Measurements from ENCODE around the gene COMMD9. TPM values are rescaled to one million over a fixed set of nuclear protein-coding genes. Genes with fewer than 3 reads are reported as not detected.

COMMD9 gene
- total RNA-seq, 1 donor from 2014 or later: 32.5 TPM

DNA sequence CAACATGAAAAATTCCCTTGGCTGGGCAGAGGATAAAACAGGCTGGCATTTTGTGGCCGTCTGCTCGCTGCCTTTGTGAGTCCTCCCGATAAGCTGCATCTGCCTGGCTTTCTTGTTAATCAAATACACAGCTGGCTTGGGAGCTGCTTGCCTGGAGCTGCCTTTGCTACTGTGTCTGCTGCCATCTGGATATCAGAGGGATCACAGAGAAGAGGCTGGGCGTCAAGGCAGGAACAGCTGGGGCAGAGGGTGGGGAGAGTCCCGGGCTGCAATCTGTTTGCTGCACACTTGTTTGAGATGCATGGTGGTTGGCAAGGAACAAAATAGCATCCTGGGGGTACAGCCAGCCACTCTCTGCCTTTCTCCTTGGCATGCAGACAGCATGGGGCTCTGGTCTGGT is 36.0 kb downstream of the COMMD9 start:
- DNase-seq: no peak

DNA sequence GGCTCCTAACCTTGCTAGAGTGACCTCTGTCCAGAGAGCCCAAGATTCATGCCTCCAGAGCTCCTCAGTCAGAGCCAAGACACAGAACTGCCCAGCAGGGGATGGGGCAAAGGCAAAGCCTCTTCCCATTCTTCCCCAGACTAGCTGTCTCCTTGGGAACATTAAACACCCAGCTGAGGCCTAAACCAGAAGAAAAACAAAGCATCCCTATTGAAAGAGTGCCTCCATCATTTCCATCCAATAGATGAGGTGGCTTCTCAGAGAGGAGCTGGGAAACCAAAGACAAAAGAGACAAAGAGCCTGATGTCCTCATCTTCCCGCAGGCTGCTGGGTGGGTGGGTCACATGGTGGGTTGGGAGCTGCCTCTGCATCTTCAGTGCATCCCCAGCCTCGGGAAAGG is 37.4 kb downstream of the COMMD9 start:
- DNase-seq: no peak

DNA sequence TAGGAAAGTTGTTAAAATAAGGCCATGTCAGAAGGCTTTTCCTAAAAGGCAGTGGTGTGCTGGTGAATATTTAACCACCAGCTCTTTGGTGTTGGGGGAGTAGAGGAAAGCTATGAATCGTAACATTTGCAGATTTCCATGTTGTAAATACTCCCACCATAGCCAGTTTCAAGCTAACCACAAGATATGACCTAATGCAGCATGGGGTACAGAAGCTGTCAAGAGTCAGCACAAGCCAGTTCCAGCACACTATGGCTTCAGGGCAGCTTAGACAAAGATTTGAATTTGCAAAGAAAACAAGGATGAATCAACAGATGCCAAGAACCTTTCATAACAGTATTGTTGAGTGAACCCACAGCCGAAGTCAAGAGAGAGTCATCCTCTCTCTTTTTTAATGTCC is 40.0 kb downstream of the COMMD9 start:
- DNase-seq: no peak

DNA sequence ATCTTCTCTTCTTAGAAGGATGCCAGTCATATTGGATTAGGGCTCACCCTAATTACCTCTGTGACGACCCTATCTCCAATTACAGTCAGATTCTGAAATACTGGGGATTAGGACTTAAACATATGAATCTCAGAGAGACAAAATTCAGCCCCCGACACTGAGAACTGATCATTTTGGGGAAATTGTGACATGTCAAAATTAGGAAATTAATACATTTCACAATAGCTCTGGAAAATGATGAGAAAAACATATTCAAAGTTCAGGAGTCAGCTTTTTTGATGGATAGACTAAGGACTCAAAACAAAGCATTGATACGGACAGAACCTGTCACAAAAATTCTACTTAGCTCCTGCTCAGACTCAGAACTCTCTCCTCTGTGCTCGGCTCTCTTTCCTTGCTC is 40.8 kb downstream of the COMMD9 start:
- DNase-seq: no peak

DNA sequence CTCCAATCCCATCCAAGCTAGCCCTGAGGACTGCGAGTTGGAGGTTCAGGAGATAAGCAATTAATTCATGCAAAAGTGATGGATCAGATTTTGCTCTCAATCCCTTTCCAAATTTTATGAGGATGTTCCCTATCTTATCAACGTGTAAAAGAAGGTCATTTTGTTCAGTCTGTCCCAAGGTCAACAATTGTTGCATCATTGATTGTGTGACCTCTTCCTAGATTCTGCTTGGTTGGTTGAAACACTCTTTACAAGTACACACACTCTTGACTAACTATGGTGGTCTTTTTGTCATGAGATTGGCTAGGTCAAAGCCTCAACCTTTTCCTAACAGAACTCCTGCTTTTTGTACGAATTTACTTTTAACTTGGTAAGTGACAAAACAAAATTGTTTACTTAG is 41.7 kb downstream of the COMMD9 start:
- DNase-seq: no peak

DNA sequence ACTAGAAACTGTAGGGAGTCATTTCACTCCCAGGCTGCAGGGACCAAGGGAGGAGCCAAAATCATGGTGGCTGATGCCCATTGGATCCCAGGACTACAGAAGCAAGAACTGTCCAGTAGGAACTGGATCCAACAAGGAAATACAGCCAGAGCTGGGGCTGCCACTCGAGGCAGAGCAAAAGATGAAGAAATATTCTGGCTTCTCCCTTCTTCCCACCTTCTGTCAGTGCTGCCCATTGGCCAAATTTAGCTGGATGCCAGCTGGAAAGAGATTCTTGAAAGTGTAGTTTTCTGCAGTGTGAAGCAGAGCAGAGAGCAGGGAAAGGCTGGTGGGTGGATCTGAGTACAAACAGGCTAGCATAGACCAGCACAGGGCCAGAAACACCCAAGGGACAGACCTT is 45.6 kb downstream of the COMMD9 start:
- DNase-seq: no peak

DNA sequence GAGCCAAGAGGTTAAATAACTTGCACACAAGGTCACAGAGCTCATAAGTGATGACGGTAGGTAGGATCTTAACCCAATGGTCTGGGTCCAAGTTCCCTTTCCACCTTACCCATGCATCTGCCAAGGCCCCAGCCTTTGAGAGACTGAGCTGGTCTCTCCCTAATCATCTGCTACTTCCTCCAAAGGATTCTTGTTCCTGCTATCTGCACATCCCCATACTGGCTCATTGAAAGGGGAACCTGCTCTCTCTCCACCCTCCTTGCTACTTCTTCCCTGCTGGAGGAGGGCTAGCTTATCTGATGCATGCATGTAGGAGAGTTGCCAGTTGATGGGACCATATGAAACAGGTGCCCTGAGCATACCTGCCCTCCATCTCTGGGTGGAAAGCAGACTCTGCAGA is 47.7 kb downstream of the COMMD9 start:
- DNase-seq: no peak

DNA sequence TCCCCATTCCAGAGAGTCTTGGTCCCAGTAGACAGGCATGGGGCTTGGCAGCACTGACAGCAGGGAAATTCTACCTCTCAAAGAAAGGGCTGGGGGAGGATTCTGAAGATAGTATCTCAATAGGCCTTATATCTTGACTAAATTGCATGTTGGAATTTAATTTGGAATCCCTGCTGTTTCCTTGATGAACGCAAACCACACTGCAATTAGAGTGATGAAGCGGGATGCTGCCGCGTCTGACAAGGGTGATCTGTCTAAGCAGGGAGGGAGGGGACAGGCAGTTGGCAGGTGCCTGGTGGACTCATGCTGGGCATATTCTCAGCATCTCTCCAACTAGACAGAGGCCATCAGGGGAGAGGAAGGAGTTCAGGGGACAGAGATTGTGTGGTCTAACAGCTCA is 48.4 kb downstream of the COMMD9 start:
- DNase-seq: no peak

DNA sequence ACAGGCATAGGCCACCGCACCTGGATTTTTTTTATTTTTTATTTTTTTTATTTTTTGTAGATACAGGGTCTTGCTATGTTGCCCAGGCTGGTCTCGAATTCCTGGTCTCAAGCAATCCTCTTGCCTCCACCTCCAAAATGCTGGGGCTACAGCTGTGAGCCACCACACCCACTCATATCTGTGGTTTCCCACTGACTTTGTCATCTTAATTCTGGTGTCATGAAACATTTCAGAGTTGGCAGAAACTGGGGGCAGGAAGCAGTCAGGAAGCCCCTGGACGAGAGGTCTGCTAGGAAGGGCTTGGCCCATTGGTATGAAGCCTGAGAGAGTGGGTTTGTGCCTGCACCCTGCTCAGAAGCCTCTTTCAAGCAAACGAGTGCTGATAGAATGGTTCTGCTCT is 49.1 kb downstream of the COMMD9 start:
- no peak for DNase-seq

DNA sequence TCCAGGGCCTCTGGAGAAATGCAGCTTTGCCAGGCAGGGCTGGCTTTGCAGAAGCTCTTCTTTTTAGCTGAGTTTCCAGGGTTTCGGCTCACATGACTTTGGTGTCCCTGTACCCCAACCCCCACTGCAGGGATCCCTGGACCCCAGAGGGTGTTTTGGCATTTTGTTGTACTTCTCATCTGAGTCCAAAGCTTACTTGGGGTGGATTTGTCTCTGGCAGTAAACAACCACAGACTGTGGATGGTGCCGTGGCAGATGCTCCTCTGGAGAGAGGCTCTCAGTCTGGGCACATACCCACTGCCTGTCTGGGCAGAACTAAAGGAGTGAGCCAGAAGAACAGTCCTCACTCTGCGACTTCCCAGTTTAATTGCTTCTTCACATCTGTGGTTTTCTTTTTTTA is 49.6 kb downstream of the COMMD9 start:
- no peak for DNase-seq

DNA sequence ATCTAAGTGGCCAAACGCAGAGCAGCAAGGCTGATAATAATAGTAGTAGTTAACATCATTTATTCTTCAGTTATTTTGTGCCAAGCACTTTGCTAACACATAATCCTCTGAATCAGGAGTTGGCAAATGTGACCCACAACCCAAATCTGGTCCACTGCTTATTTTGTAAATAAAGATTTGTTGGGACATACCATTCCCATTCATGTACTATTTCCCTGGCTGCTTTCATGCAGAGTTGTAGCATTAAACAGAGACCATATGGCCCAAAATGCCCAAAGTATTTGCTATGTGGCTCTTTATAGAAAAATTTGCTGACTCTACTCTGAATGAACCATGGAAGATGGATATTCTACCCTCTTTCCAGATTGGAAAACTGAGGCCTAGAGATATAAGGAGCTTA is 50.3 kb downstream of the COMMD9 start:
- no peak for DNase-seq

DNA sequence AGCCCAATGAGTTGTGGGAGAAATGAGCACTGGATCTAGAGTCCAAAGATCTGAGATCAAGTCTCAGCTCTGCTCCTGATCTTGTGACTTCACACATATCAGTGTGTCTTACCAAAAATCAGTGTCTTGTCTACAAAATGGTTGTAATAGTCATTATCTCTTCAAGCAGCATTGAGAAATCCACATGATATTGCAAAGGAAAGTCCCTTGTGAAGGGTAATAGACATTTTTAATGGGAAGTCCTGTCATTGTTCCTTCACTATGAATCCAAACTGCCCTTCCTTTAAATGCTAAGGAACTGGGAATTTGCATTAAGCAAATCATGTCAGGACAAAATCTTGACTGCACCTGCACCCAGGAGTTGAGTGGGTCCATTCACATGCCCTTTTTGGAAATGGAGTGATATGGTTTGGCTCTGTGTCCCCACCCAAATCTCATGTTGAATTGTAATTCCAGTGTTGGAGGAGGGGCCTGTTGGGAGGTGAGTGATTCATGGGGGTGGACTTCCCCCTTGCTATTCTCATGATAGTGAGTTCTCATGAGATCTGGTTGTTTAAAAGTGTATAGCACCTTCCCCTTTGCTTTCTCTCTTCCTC is 51.1 kb downstream of the COMMD9 start:
- no peak for DNase-seq

DNA sequence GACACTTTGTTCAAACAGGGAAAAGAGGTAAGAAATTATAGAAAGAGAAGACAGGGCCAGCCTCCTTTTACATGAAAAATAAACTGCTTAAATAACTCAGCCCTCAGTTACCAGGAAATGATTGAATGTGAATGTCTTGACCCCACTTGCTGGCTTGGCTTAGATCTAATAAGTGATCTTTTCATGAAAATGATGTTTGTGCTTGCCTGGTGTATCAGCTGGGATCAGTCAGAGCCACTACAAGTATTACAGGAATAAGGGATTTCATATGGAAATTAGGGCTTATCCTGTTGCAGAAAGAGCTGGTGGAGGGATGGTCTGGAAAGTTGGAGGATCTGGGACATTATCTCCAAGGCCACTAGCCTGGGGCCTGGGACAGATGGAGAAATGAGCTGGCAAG is 51.8 kb downstream of the COMMD9 start:
- DNase-seq: peak; percentile 30

DNA sequence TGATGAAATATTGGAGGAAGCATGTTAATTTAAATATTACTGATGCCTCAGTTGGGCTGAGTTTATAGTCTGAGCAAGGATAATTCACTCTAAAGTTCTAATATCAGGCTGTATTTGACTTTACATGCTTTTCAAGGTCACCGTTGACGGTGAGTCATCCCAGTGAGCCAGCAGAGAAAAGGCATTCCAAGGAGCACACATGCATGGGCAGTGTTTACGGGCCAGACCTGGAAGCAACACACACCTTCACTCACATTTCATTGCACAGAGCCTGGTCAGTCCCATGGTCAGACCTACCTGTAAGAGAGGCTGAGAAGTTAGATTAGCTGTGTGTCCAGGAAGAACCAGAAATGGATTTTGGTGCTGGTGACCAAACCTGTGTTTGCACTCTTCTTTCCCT is 53.5 kb downstream of the COMMD9 start:
- no peak for DNase-seq

DNA sequence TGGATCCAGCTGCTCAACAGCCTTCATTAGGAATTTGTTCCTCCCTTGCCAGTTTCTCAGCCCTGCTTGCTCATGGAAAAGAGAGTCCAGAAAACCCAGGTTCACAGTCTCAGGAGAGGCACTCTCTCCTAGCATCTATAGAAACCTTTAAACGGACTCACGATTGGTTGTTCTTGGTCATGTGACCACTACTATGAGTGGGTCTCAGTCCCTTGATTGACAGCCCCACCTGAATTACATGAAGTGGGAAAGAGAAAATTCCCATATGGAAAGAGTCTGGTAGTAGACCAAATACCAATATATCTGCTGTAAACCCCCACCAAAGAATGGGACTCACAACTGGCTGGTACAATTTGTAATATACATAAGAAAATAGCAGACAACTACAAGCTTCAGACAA is 54.4 kb downstream of the COMMD9 start:
- no peak for DNase-seq

DNA sequence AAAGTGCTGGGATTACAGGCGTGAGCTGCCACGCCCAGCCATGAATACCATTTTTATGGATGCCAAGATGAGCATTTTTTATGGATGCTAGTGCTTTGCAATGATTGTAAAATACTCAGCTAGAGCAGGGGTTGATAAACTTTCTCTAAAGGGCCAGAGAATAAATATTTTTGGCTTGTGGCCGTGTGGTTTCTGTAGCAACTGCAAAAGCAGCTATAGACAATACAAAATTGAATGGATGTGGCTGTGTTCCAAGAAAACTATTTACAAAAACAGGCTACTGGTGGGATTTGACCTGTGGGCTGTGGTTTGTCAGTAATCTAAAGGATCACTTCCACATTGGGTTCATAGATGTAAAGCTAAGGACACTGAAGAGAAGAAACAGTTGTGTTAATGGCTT is 56.0 kb downstream of the COMMD9 start:
- DNase-seq: peak; percentile 77

DNA sequence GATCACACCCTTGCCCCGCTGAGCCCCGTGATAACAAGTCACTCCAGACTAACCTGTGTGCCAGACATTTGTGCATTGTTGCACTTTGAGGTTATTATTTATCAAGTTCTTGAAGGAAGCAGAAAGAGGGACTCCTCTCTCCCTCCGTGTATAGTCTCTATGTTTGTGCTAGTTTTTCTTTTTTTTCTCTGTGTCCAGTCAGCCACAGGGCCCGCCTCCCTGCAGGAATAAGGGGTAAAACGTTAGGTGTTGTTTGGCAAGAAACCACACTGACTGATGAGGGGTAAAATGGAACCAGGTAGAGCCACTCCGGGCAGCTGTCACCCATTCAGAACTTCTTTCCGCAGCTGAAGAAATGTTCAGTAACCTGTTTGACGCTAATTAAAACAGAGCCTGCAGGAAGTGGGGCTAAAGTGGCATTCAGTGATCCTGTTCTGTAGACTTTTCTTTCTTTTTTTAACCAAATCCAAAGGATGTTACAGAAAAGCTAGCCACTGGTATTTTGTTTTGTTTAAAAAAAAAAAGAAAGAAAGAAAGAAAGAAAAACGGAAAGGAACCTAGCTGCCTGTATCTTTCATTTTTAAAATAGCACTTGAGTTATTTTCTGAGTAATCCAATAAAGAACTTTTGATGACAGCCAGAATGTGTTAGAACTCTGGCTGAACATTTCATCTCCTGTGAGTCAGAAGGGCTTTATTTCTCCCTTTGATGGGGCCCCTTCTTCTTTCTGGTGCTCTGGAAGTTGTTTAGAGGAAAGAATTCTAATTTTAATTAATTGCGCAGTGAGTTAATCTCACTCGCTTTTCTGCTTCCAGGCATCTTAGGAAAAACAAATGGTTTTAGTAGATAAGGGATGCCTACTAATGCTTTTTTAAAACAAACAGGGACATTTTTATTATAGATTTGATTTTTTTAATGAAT is 58.2 kb downstream of the COMMD9 start:
- DNase-seq: no peak

DNA sequence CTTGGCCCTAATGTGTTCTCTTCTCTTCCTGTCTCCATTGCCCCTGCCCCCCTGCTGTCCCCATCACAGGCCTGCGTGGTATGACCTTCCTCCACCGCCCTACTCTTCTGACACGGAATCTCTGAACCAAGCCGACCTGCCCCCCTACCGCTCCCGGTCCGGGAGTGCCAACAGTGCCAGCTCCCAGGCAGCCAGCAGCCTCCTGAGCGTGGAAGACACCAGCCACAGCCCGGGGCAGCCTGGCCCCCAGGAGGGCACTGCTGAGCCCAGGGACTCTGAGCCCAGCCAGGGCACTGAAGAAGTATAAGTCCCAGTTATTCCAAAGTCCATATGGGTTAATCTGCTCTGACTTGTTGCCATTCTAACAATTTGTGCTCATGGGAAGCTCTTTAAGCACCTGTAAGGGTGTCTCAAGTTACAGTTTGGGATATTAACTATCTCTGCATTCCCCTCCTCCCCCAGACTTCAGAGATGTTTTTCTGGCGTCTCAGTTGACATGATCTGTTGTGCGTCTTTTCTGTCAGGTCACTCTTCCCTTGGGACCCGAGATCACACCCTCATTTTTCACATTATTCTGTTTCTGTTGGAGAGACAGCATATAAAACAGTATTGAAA is 60.0 kb downstream of the COMMD9 start:
- DNase-seq: no peak

DNA sequence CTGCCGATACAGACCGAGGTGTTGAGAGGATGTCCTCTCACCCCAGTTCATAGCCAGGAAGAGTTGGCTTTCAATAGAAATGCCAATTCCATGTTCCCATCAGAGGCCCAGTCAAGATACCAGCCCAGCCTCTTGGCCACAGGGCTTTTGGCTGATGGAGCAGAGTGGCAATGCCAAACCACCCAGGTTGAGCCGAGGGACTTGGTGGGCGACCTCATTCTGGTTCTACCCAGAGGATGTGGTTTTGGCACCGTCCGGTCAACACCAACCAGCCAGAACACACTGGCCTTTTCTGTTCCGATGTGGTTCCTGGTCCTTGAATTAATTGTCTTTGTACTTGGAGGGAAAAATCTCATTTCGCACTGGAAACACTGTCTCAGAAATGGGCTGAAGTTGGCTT is 60.5 kb downstream of the COMMD9 start:
- no peak for DNase-seq

DNA sequence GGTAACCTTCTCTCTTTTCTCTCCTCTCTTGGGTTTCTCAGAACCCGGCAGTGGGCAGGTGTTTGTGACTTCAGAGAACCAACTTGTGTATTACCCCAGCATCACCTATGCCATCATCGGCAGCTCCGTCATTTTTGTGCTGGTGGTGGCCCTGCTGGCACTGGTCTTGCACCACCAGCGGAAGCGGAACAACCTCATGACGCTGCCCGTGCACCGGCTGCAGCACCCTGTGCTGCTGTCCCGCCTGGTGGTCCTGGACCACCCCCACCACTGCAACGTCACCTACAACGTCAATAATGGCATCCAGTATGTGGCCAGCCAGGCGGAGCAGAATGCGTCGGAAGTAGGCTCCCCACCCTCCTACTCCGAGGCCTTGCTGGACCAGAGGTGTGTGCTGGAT is 62.2 kb downstream of the COMMD9 start:
- no peak for DNase-seq

DNA sequence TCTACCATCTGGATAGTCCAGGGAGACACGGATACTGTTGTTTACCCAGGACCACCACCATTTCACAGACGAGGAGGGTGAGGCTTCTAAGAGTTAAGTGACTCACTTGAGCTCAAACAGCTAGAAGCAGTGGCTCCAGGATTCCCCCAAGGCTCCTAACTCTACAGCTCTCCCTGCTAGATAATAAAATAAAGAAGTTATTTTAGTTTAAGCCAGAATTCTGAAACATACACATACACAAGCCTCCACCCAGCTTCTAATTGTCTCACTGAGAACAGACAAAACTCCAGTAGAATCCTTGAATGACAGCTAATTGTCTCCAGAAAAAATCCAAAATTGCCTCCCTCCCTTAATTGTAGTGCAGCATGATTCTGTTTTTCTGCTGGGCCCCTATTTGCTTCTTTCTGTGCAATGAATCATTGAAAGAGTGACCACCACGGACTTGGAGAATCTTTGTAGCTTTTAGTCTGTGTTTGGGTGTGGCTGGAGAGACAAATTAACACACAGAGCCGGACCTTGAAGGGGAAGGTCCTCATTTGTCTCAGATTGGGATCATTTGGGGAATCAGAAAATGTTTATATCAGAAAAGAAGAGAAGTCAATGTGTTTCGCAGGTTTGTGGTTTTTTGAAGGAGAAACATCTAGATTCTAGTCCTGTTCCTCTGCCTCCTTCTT is 64.9 kb downstream of the COMMD9 start:
- no peak for DNase-seq

DNA sequence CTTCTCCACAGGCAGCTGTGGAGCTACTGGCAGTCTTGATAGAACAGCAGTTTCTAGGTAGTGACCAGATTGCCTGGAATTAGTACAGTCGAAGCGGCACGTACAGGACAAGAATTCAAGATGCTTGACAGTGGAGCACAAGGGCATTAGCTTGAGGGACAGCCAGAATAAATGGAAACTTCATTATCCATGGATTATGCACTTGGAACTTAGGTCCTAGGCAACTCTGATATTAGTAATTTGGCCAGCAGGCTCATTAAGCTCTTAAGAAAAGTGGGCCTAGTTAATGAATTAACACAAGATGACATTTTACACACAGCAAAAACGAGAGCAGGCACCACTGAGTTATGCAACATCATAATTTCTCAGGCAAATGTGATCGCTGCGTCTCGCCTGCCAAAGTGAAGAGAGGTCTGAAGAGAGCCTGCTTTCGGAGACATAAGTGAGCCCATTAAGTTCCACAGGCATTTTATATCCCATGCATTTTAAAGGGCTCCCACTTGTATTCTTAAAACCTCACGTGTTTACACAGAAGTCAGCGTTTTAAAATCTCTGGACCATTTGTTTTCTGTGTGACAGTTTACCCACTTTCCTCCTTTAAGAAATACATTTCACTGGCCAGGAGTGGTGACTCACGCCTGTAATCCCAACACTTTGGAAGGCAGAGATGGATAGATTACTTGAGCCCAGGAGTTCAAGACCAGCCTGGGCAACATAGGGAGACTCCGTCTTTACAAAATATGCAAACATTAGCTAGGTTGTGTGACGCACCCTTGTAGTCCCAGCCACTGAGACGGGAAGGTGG is 66.2 kb downstream of the COMMD9 start:
- no peak for DNase-seq
